H1 (cell line): ENCODE data around the gene HFE. TPM values are rescaled to one million over a fixed set of nuclear protein-coding genes. Genes with fewer than 3 reads are reported as not detected.

Experiments
- CTCF ChIA-PET: fragments of 300-600 bp; sonication (Branson Sonifier 250); formaldehyde crosslinking; loops from one replicate; lab custom pipeline; 2021; ENCODE audit not compliant: partially characterized antibody; lab: Charles Lee
- POLR2A ChIA-PET: fragments of 300-600 bp; sonication (Branson Sonifier 250); formaldehyde crosslinking; loops from one replicate; lab custom pipeline; 2021; ENCODE audit warnings: inconsistent platforms; ENCODE audit not compliant: partially characterized antibody; lab: Charles Lee
- DNase-seq, 2 experiments: peaks; one replicate each; pipeline versions ENCODE4 v3.0.0 to v3.0.0-alpha.2; 2010 to 2022; ENCODE audit warnings: low spot score in 2 of 2, low read depth in 1 of 2, mixed read lengths in 1 of 2
- FAIRE-seq: peaks from 2 replicates; lab custom pipeline; 2011; peaks lifted over from hg19 to GRCh38; lab: Jason Lieb, UNC
- H2AFZ ChIP-seq: 2 replicates; pipeline ENCODE4 v1.8.1; 2012; ENCODE audit warnings: low read length, inconsistent platforms
- H2AK5ac ChIP-seq: 2 replicates; pipeline ENCODE4 v1.6.1; 2013; ENCODE audit warnings: low read depth, low read length
- H2BK120ac ChIP-seq: replicated peaks from 2 replicates; pipeline ENCODE3; 2013; ENCODE audit warnings: low read depth, low read length, inconsistent platforms
- H2BK12ac ChIP-seq: 2 replicates; pipeline ENCODE4 v1.6.1; 2013; ENCODE audit warnings: low read depth, low read length
- H2BK15ac ChIP-seq: 2 replicates; pipeline ENCODE4 v1.6.1; 2013; ENCODE audit warnings: low read length
- H2BK20ac ChIP-seq: 2 replicates; pipeline ENCODE4 v1.6.1; 2013; ENCODE audit warnings: low read length
- H2BK5ac ChIP-seq: 2 replicates; pipeline ENCODE4 v1.6.1; 2013; ENCODE audit warnings: low read depth, low read length
- H3K14ac ChIP-seq: 2 replicates; pipeline ENCODE4 v1.6.1; 2013; ENCODE audit warnings: inconsistent platforms; ENCODE audit not compliant: insufficient read length
- H3K18ac ChIP-seq: 2 replicates; pipeline ENCODE4 v1.6.1; 2013; ENCODE audit warnings: low read length; ENCODE audit errors: extremely low read depth
- H3K23ac ChIP-seq: 2 replicates; pipeline ENCODE4 v1.6.1; 2013; ENCODE audit warnings: inconsistent platforms; ENCODE audit not compliant: insufficient read length
- H3K23me2 ChIP-seq: 2 replicates; pipeline ENCODE4 v1.6.1; 2013; ENCODE audit warnings: low read depth, low read length
- H3K27ac ChIP-seq: 2 replicates; pipeline ENCODE4 v1.6.1; 2011; ENCODE audit warnings: low read depth, low read length, inconsistent platforms
- H3K27me3 ChIP-seq, 4 experiments: replicated peaks in 1 of 4; 1 replicate in 1 of 4; 2 replicates in 3 of 4; pipeline versions ENCODE4 v1.6.1 to v1.8.1; 2011 to 2013; ENCODE audit warnings: low read length in 3 of 4, mild to moderate bottlenecking in 3 of 4, inconsistent platforms in 2 of 4, mixed read lengths in 2 of 4, moderate library complexity in 1 of 4; ENCODE audit not compliant: control insufficient read depth in 3 of 4, insufficient read depth in 3 of 4; ENCODE audit errors: extremely low read depth in 1 of 4
- H3K36me3 ChIP-seq, 4 experiments: 2 replicates each; pipeline versions ENCODE4 v1.6.1 to v1.8.1; 2011 to 2013; ENCODE audit warnings: mild to moderate bottlenecking in 4 of 4, low read length in 3 of 4, moderate library complexity in 2 of 4, control low read depth in 1 of 4, inconsistent platforms in 1 of 4; ENCODE audit not compliant: insufficient read depth in 4 of 4, control insufficient read depth in 2 of 4
- H3K4ac ChIP-seq: replicated peaks from 2 replicates; pipeline ENCODE3; 2013; ENCODE audit warnings: low read length, low read depth, mixed read lengths, inconsistent platforms; ENCODE audit not compliant: insufficient read length
- H3K4me1 ChIP-seq, 4 experiments: replicated peaks in 1 of 4; 1 replicate in 1 of 4; 2 replicates in 3 of 4; pipeline versions ENCODE4 v1.6.1 to v1.8.1; 2011 to 2013; ENCODE audit warnings: low read length in 3 of 4, inconsistent platforms in 2 of 4, mixed read lengths in 1 of 4; ENCODE audit not compliant: insufficient read depth in 4 of 4, control insufficient read depth in 3 of 4
- H3K4me2 ChIP-seq, 2 experiments: 2 replicates each; pipeline versions ENCODE4 v1.6.1 to v1.8.1; 2011 to 2013; ENCODE audit warnings: low read depth in 2 of 2, low read length in 2 of 2, control low read depth in 1 of 2, inconsistent platforms in 1 of 2, mild to moderate bottlenecking in 1 of 2; ENCODE audit not compliant: insufficient read depth in 1 of 2
- H3K4me3 ChIP-seq, 4 experiments: fragments of 200-600, 300-600 bp in 1 of 4; sonication (generic), shearing (Covaris generic), sonication (Bioruptor Twin) in 1 of 4; 2 replicates each; pipeline versions ENCODE4 v1.5.1 to v1.8.1; 2011 to 2016; ENCODE audit warnings: low read length in 4 of 4, low read depth in 3 of 4, control low read depth in 2 of 4, inconsistent platforms in 2 of 4, mild to moderate bottlenecking in 2 of 4, mixed read lengths in 1 of 4, moderate library complexity in 1 of 4; ENCODE audit not compliant: insufficient read depth in 2 of 4; ENCODE audit errors: extremely low read depth in 1 of 4
- H3K56ac ChIP-seq: replicated peaks from 2 replicates; pipeline ENCODE3; 2013; ENCODE audit warnings: low read depth, mild to moderate bottlenecking, mixed read lengths, low read length, inconsistent platforms; ENCODE audit not compliant: insufficient read length
- H3K79me1 ChIP-seq: 2 replicates; pipeline ENCODE4 v1.6.1; 2013; ENCODE audit warnings: low read depth, low read length, control low read depth
- H3K79me2 ChIP-seq, 2 experiments: 2 replicates each; pipeline versions ENCODE4 v1.6.1 to v1.8.1; 2012 to 2013; ENCODE audit warnings: low read length in 2 of 2, mild to moderate bottlenecking in 2 of 2, inconsistent platforms in 1 of 2; ENCODE audit not compliant: insufficient read depth in 2 of 2, control insufficient read depth in 1 of 2
- H3K9ac ChIP-seq, 4 experiments: replicated peaks in 1 of 4; 1 replicate in 1 of 4; 2 replicates in 3 of 4; pipeline versions ENCODE4 v1.6.1 to v1.8.1; 2011 to 2013; ENCODE audit warnings: low read depth in 3 of 4, low read length in 3 of 4, control low read depth in 2 of 4, mild to moderate bottlenecking in 2 of 4, moderate library complexity in 2 of 4, inconsistent platforms in 1 of 4; ENCODE audit errors: extremely low read depth in 1 of 4
- H3K9me3 ChIP-seq, 2 experiments: 2 replicates each; pipeline versions ENCODE4 v1.6.1 to v1.8.1; 2012 to 2013; ENCODE audit warnings: mild to moderate bottlenecking in 2 of 2, moderate library complexity in 2 of 2, control low read depth in 1 of 2, inconsistent platforms in 1 of 2, low read depth in 1 of 2, low read length in 1 of 2, mixed read lengths in 1 of 2; ENCODE audit not compliant: insufficient read depth in 2 of 2
- H4K20me1 ChIP-seq, 2 experiments: replicated peaks in 1 of 2; 2 replicates each; pipeline versions ENCODE3 to v1.8.1; 2011 to 2013; ENCODE audit warnings: inconsistent platforms in 2 of 2, low read length in 2 of 2, mild to moderate bottlenecking in 1 of 2; ENCODE audit not compliant: insufficient read depth in 2 of 2, control insufficient read depth in 1 of 2
- H4K5ac ChIP-seq: 2 replicates; pipeline ENCODE4 v1.6.1; 2013; ENCODE audit warnings: low read length, low read depth, mixed read lengths, inconsistent platforms; ENCODE audit not compliant: insufficient read length
- H4K8ac ChIP-seq: 2 replicates; pipeline ENCODE4 v1.8.0; 2013; ENCODE audit warnings: mild to moderate bottlenecking, moderate library complexity, low read length, inconsistent platforms; ENCODE audit not compliant: insufficient read depth; ENCODE audit errors: extremely low read depth
- H4K91ac ChIP-seq: replicated peaks from 2 replicates; pipeline ENCODE3; 2013; ENCODE audit warnings: low read length, mixed read lengths, inconsistent platforms; ENCODE audit not compliant: insufficient read length
- CBX5 ChIP-seq: fragments of 300-800, 300-1000 bp; sonication (generic); IDR thresholded peaks from 2 replicates; pipeline ENCODE4 v1.7.1; 2016; ENCODE audit warnings: antibody characterized with exemption, low read length, low read depth
- JUN ChIP-seq: IDR thresholded peaks from 2 replicates; pipeline ENCODE4 v1.6.1; 2011; ENCODE audit warnings: low read depth, mild to moderate bottlenecking, improper control_type of control experiment, low read length
- SP4 ChIP-seq: IDR thresholded peaks from 2 replicates; pipeline ENCODE4 v1.6.1; 2012; ENCODE audit warnings: low read length, inconsistent platforms
- WGBS, 2 experiments: shearing (Covaris generic) in 1 of 2; methylation state at CpG; one replicate each; pipeline versions ENCODE4 v1.1.6 to v1.1.7; 2013 to 2015; ENCODE audit warnings: low lambda C conversion rate in 2 of 2, mixed read lengths in 2 of 2, inconsistent platforms in 1 of 2, low coverage in 1 of 2, missing lambda C conversion rate in 1 of 2; ENCODE audit not compliant: insufficient replicate concordance in 2 of 2, insufficient coverage in 1 of 2, insufficient read length in 1 of 2; ENCODE audit errors: extremely low coverage in 1 of 2, missing lambda C conversion rate in 1 of 2; 5-methylcytosine and 5-hydroxymethylcytosine counted together
- polyA plus RNA-seq, 7 experiments: library from polyadenylated mRNA; depleted of rRNA in 3 of 7; stranded (reverse) in 5 of 7; unstranded in 2 of 7; fragments of >200 nt in 5 of 7; fragments of 200-250 nt in 2 of 7; gene quantifications; 1 replicate in 5 of 7; 2 replicates in 1 of 7; 4 replicates in 1 of 7; pipeline versions ENCODE4 v1.2.1 to v1.2.3, GENCODE V29; 2011 to 2013; ENCODE audit warnings: missing spikeins in 2 of 7, mixed read lengths in 2 of 7
- total RNA-seq: library from RNA; stranded (reverse); fragmentation: NEBNext Ultra II Directional; extraction: Animal tissue kit (Norgen Biotek cat#: 25700); gene quantifications from 2 replicates; pipeline ENCODE4 v1.2.1, GENCODE V29; 2021
- TF ChIP-seq, protein P1 (sequence below): IDR thresholded peaks from 2 replicates; pipeline ENCODE4 v1.6.1; 2012; ENCODE audit warnings: inconsistent platforms
- TF ChIP-seq, protein P2 (sequence below): IDR thresholded peaks from 2 replicates; pipeline ENCODE4 v1.6.1; 2012; ENCODE audit warnings: low read length, inconsistent platforms

HFE gene
- total and polyA plus RNA-seq, 2 of the 8 experiments (the other 6 are each of a cell fraction or from before 2014, with no cell fraction given) = 1.6 to 2.0 TPM

DNA sequence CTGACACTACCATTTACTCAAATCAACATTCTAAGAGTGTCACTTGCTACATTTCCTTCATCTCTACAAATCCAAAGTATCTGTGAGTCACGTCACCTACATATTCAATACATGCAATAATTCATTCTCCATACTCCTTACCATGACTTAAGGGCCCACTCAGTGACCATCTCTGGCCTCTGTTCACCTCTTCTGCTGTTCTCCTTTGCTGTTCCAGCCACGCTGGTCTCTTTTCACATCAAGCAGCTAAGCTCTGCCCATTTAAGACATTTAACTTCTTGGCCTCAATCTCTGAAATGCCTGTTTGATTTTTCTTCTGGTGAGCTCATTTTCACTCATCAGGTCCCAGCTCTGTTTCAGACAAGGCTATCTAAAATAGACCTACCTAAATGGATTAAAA lies 46.5 kb downstream of the HFE start:
- Histone ChIP-seq H3K9me3 (no peaks in the 10 kb centered on the region), H4K20me1 (no peaks in the 10 kb centered on the region), H2BK20ac (no peak overlapping the region), H3K18ac (no peak overlapping the region), H3K79me2 (no peaks in the 10 kb centered on the region), H2BK5ac (no peak overlapping the region), H2BK12ac (peak overlapping the region; percentile 50; the same call in 1 of the 2 replicates), H3K4me3 (no peak overlapping the region), H3K36me3 (peaks cover 0 to 5% (median 2%) of the 10 kb centered on the region in 4 experiments; a peak in 3 of 8 replicates), H3K79me1 (no peaks in the 10 kb centered on the region), H2AFZ (no peak overlapping the region), H3K4ac (no peak overlapping the region), H3K56ac (no peak overlapping the region), H3K27ac (no peak overlapping the region), H3K23me2 (no peaks in the 10 kb centered on the region), H4K91ac (no peak overlapping the region), H2BK15ac (no peak overlapping the region), H4K8ac (no peak overlapping the region), H2BK120ac (no peak overlapping the region), H2AK5ac (no peak overlapping the region), H3K4me2 (no peak overlapping the region), H4K5ac (no peak overlapping the region), H3K9ac (no peak overlapping the region), H3K4me1 (no peaks in the 10 kb centered on the region), H3K27me3 (no peaks in the 10 kb centered on the region), H3K14ac (no peak overlapping the region), H3K23ac (no peak overlapping the region)
- DNase-seq = no peak
- CTCF ChIA-PET = interaction anchor here (1.2 kb wide), 1 partner anchor 12 kb away, joined by 3 read pairs; no protein-coding TSS in a partner anchor
- TF ChIP-seq, protein P1, sequence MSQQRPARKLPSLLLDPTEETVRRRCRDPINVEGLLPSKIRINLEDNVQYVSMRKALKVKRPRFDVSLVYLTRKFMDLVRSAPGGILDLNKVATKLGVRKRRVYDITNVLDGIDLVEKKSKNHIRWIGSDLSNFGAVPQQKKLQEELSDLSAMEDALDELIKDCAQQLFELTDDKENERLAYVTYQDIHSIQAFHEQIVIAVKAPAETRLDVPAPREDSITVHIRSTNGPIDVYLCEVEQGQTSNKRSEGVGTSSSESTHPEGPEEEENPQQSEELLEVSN = no peak
- TF ChIP-seq, protein P2, sequence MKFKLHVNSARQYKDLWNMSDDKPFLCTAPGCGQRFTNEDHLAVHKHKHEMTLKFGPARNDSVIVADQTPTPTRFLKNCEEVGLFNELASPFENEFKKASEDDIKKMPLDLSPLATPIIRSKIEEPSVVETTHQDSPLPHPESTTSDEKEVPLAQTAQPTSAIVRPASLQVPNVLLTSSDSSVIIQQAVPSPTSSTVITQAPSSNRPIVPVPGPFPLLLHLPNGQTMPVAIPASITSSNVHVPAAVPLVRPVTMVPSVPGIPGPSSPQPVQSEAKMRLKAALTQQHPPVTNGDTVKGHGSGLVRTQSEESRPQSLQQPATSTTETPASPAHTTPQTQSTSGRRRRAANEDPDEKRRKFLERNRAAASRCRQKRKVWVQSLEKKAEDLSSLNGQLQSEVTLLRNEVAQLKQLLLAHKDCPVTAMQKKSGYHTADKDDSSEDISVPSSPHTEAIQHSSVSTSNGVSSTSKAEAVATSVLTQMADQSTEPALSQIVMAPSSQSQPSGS = no peak
- TF ChIP-seq CBX5 = no peak
- TF ChIP-seq JUN = no peak
- TF ChIP-seq SP4 = no peak
- POLR2A ChIA-PET = interaction anchor here (0.7 to 17.3 kb wide), 6 partner anchors 8 to 72 kb away, joined by 3 to 1244 read pairs (median 6); a partner anchor contains a TSS
- 79% methylated on average over 2 of the region's 2 CpGs; no CpG with 5 or more reads in 1 of the 2 experiments for WGBS, 2 experiments
- FAIRE-seq = no peak
